ENCODE results near the gene MCFD2. TPM values are rescaled to one million over a fixed set of nuclear protein-coding genes. Genes with fewer than 3 reads are reported as not detected.

MCFD2 gene
- polyA plus RNA-seq: 145 TPM in 2 replicates

DNA sequence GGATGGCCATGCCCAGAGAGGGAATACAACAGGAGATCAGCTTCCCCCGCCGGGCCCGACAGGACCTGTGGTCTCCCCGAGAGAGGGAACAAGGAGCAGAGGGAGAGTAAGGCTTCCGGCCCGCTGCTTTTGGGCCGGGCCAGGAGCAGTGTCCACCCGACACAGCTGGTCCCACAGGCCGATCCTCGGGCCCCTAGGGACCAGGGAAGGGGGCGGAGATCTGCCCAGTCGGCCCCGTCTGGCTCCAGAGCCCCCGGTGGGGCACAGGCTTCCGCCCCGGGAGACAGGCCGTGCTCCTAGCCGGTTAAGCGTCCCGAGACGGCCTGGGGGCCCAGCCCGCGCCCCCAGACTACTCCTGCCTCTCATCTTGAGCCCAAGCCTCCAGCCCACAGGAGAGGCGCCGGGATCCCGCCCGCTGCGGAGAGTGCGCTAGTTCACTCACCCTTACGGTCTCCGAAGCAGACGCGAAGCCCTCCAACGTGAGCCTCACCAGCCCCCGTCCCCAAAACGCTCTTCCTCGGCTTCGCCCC, at the start of gene MCFD2:
MCFD2 (minus strand) TSS at position 526 of the 530 bp plus-strand sequence. CDS start 6,635 bp downstream, outside the sequence.

Other genes starting within 250 kb of the MCFD2 start
- 16.3 and 16.6 TPM in 2 replicates for gene SOCS5, start 216.5 kb downstream of the MCFD2 start, polyA plus RNA-seq
- gene TTC7A, start 25.4 kb upstream of the MCFD2 start, polyA plus RNA-seq: 0.97 and 0.99 TPM in 2 replicates
- gene STPG4, start 239.5 kb upstream of the MCFD2 start, polyA plus RNA-seq: 0.56 TPM in 1 of 2 replicates, not detected in the other